ENCODE results near the gene SOBP.
"Not testable (repeated sequence)": the region's sequence is repeated elsewhere in the genome, so short reads cannot be mapped to it uniquely, and the experiment has no call there.

DNA sequence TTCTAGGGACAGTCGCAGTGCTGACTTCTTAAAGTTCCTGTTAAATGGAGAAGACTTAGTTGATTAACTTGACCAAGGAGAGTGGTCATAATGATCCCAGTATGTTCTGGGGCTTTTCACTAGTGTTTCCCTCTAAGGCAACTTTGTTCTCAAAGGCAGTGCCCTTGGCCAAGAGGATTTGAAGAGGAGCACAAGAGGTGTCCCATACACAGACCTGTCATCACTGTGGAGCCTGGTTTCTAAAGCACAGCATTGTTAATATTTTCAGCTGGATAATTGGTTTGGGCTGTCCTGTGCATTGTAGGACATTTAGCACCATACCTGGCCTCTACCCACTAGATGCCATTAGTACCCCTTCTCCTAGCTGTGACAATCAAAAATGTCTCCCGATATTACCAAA, 30.8 kb downstream of the SOBP start:
- TF ChIP-seq, protein P1, sequence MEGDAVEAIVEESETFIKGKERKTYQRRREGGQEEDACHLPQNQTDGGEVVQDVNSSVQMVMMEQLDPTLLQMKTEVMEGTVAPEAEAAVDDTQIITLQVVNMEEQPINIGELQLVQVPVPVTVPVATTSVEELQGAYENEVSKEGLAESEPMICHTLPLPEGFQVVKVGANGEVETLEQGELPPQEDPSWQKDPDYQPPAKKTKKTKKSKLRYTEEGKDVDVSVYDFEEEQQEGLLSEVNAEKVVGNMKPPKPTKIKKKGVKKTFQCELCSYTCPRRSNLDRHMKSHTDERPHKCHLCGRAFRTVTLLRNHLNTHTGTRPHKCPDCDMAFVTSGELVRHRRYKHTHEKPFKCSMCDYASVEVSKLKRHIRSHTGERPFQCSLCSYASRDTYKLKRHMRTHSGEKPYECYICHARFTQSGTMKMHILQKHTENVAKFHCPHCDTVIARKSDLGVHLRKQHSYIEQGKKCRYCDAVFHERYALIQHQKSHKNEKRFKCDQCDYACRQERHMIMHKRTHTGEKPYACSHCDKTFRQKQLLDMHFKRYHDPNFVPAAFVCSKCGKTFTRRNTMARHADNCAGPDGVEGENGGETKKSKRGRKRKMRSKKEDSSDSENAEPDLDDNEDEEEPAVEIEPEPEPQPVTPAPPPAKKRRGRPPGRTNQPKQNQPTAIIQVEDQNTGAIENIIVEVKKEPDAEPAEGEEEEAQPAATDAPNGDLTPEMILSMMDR (IDR thresholded peaks at IDR 0.05), result not testable (repeated sequence)
- not testable (repeated sequence) for TF ChIP-seq EZH2 (IDR thresholded peaks at IDR 0.05; ENCODE audit: borderline replicate concordance, insufficient read depth, low read depth, low read length, poor library complexity, severe bottlenecking)
